BJ (cell line): ENCODE data around the gene TP53AIP1. TPM values are rescaled to one million over a fixed set of nuclear protein-coding genes. Genes with fewer than 3 reads are reported as not detected.

Experiments
- CTCF ChIA-PET: fragments of 350-600 bp; formaldehyde crosslinking; extraction: SDS; loops from one replicate; lab custom pipeline; 2021; ENCODE audit warnings: antibody characterized with exemption, inconsistent platforms; lab: Yijun Ruan, JAX
- POLR2A ChIA-PET: fragments of 300-600 bp; sonication (Branson Sonifier 250); formaldehyde crosslinking; extraction: SDS; loops from one replicate; lab custom pipeline; 2021; ENCODE audit warnings: antibody characterized with exemption; lab: Charles Lee
- DNase-seq: peaks from one replicate; pipeline ENCODE4 v3.0.0-alpha.2; 2011; ENCODE audit warnings: low read depth
- H3K27me3 ChIP-seq: 2 replicates; pipeline ENCODE4 v1.6.0; 2011; ENCODE audit warnings: low read length; ENCODE audit not compliant: control insufficient read depth, insufficient read depth
- H3K36me3 ChIP-seq: 2 replicates; pipeline ENCODE4 v1.5.1; 2011; ENCODE audit warnings: low read length; ENCODE audit not compliant: control insufficient read depth, insufficient read depth
- H3K4me3 ChIP-seq: 2 replicates; pipeline ENCODE4 v1.5.1; 2011; ENCODE audit warnings: low read depth, mild to moderate bottlenecking, control low read depth, low read length
- polyA plus RNA-seq: library from polyadenylated mRNA; depleted of rRNA; stranded (reverse); fragments of >200 nt; gene quantifications from 2 replicates; pipeline ENCODE4 v1.2.3, GENCODE V29; 2011
- TF ChIP-seq, protein P1 (sequence below): IDR thresholded peaks from 2 replicates; pipeline ENCODE4 v1.5.1; 2011; ENCODE audit warnings: low read depth, mild to moderate bottlenecking, control low read depth, inconsistent platforms, low read length, moderate library complexity; ENCODE audit not compliant: insufficient read depth

Gene TP53AIP1
- polyA plus RNA-seq, 1 experiment, result not detected

DNA sequence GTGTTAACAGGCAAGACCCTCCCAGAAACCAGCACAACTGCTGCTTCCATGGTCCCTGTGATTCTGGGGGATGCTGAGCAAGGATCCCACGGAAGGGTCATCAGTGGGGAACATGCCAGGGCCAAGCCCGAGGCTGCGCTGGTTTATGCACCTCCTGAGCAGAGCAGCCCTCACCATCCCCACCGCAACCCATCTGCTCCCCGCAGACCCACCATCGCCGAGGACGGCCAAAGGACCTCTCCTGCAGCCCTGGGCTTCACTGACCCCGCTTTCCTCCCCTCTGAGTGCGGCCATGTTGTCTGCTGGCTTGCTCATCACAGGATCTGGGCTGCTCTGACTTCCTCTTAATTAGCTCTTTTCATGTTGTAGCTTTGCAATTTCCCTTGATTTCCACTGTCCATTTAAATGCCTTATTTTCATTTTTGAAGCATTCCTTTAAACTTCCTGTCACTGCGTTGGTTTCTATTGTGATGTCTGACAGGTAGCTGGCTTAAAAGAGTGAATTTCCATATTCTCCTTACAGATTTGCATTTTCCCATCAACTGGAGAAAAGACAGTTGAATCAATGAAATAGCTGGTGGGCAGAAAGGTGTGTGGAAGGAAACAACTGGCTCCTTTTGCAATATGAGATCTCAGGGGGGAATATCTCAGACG is 14.9 kb downstream of the TP53AIP1 start:
- DNase-seq, result no peak
- TF ChIP-seq, protein P1, sequence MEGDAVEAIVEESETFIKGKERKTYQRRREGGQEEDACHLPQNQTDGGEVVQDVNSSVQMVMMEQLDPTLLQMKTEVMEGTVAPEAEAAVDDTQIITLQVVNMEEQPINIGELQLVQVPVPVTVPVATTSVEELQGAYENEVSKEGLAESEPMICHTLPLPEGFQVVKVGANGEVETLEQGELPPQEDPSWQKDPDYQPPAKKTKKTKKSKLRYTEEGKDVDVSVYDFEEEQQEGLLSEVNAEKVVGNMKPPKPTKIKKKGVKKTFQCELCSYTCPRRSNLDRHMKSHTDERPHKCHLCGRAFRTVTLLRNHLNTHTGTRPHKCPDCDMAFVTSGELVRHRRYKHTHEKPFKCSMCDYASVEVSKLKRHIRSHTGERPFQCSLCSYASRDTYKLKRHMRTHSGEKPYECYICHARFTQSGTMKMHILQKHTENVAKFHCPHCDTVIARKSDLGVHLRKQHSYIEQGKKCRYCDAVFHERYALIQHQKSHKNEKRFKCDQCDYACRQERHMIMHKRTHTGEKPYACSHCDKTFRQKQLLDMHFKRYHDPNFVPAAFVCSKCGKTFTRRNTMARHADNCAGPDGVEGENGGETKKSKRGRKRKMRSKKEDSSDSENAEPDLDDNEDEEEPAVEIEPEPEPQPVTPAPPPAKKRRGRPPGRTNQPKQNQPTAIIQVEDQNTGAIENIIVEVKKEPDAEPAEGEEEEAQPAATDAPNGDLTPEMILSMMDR, result no peak
- POLR2A ChIA-PET, result no interaction called here
- H3K4me3 ChIP-seq, result no peak overlapping the region
- no peaks in the 10 kb centered on the region for H3K36me3 ChIP-seq
- H3K27me3 ChIP-seq, result peaks cover 10% of the 10 kb centered on the region
- CTCF ChIA-PET, result interaction anchor here (0.7 to 1.5 kb wide), 5 partner anchors 9 to 755 kb away, joined by 3 to 5 read pairs (median 4); no protein-coding TSS in a partner anchor

DNA sequence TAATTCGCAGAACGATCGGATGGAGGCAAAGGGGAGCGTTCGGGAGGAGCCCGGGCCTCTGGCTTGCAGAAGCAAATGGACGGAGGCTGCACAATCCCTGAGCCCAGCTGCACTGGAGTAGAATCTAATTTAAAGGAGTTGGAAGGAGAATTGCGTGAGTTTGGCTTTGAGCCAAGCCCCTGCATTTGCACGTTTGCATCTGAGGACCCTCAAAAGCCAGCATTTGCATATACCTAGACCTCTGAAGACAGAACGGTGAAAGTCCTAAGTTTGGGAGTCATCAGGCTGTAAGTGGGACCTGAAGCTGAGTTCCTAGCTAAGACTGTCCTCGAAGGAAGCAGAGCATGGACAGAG is 15.6 kb downstream of the TP53AIP1 start:
- no peak overlapping the region for H3K4me3 ChIP-seq
- no peaks in the 10 kb centered on the region for H3K36me3 ChIP-seq
- CTCF ChIA-PET, result interaction anchor here (0.6 kb wide), 1 partner anchor 42 kb away, joined by 3 read pairs; no protein-coding TSS in a partner anchor
- H3K27me3 ChIP-seq, result peaks cover 10% of the 10 kb centered on the region
- POLR2A ChIA-PET, result no interaction called here
- TF ChIP-seq, protein P1, result no peak
- DNase-seq, result no peak

DNA sequence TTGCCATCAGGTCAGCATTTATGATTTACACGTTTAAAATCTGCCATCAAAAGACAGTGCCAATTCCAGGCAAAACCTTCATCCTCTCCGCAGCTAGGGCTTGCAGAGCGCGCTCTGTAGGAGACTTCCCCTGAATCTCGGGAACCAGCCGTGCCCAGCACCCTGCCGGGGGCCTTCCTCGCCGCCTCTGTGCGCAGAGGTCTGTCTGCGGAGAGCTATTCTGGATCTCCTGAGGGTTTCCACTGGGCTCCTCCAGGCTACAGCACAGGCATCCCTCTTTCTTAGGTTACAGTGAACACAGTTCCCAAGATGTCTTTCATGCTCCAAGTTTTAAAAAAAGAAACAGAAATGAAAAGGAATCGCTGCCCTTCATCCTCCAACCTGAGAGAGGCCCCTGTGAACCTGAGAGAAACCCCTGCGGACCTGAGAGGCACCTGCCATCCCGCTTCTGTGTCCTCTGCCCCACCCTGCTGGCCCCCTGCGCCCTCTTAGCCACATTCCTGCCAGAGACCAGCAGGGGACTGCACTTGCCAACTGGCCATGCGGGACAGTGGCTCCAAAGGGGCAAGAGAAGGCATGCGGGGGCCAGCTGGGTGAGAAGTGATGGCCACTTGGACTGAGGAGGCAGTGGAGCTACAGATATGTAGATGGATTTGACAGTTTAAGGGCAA is 16.1 kb downstream of the TP53AIP1 start:
- CTCF ChIA-PET, result interaction anchor here (0.6 to 1.4 kb wide), 2 partner anchors 30 to 42 kb away, joined by 3 to 4 read pairs; no protein-coding TSS in a partner anchor
- H3K27me3 ChIP-seq, result peaks cover 10% of the 10 kb centered on the region
- H3K36me3 ChIP-seq, result no peaks in the 10 kb centered on the region
- POLR2A ChIA-PET, result no interaction called here
- no peak overlapping the region for H3K4me3 ChIP-seq
- no peak for DNase-seq
- TF ChIP-seq, protein P1, result no peak

DNA sequence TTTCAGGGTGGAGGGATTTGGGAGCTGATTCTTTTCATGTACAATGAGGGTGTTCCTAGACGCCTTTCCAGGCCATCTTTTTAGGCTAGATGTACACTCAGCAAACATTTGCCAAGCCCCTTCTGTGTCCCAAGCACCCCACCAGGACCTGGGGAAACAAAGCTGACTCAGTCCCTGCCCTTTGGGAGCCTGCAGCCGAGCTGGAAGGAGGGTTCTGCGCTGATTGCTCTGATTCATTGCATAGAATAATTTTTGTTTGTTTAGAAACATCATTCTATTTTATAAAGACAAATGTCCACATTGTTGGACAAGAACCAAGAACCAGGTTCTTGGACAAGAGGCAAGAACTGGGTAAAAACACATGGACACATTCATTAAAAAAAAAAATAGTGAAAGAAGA is 16.7 kb downstream of the TP53AIP1 start:
- TF ChIP-seq, protein P1, result no peak
- H3K27me3 ChIP-seq, result peaks cover 10% of the 10 kb centered on the region
- no peak for DNase-seq
- POLR2A ChIA-PET, result no interaction called here
- H3K36me3 ChIP-seq, result no peaks in the 10 kb centered on the region
- CTCF ChIA-PET, result interaction anchor here (1.0 to 1.4 kb wide), 2 partner anchors 13 to 30 kb away, joined by 3 to 4 read pairs; no protein-coding TSS in a partner anchor
- H3K4me3 ChIP-seq, result no peak overlapping the region

DNA sequence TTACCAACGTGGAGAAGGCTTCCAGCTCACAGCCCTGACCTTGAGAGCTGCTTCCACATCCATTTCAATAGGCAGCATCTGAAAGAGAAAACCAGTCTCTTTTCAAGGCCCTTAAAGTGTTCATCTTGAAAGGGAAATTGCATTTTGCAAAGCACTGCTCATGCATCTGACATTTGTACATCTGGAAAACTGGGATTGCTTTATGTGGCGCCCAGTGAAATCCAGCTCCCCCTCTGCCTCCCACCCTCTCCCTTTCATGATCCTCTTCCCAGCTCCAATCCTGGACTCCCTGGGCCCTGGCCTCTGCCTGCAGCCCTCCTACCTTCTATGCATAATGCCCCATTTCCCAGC is 17.4 kb downstream of the TP53AIP1 start:
- peaks cover 10% of the 10 kb centered on the region for H3K27me3 ChIP-seq
- POLR2A ChIA-PET, result no interaction called here
- DNase-seq, result no peak
- no peaks in the 10 kb centered on the region for H3K36me3 ChIP-seq
- TF ChIP-seq, protein P1, result no peak
- CTCF ChIA-PET, result interaction anchor here (1.0 to 1.4 kb wide), 3 partner anchors 9 to 31 kb away, joined by 3 to 4 read pairs (median 3); no protein-coding TSS in a partner anchor
- no peak overlapping the region for H3K4me3 ChIP-seq
